ENCODE results near the gene ZBTB40. TPM values are rescaled to one million over a fixed set of nuclear protein-coding genes. Genes with fewer than 3 reads are reported as not detected.

The ZBTB40 gene
- total and polyA plus RNA-seq, 2 of the 13 experiments (the other 11 are each of a cell fraction or from before 2014, with no cell fraction given): 8.8 to 16.5 TPM

DNA sequence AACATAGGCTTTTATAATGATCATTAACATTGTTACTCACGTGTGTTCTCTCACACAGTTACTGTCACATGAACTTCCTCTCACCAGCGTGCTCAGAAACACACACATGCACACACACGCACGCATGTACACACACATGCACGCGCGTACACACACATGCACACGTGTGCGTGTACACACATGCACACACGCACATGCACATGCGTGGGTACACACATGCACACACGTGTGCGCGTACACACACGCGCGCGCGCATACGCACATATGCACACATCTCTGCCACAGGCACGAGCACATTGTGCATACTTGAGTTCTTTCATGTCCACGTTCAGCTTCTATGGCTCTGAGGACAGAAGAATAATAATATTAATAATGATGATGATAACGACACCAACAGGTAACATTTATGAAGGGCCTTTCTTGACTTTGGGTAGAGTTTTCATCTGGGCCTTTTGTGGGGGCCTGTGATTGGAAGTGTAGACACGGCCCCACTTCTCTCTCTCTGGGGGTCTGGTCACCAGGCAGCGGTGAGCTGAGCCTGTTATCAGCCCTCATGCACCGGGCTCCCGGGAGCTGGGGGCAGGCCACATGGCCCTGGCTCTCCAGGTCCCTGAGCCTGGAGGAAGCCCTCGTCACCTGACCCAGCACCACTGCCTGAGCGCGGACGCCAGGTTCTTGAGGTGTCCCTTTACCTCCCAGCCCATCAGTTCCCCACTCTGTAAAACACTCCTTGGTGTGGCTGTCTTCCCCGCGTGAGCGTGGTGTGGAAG is 118.7 kb downstream of the ZBTB40 start:
- H3K27ac ChIP-seq (ENCODE audit: extremely low read length, insufficient read depth, low read length): no peak overlapping the region
- no peak for ATAC-seq
- intact Hi-C loops (cut with micrococcal nuclease; ENCODE audit: unreplicated experiment): no loop called here
- peaks cover 5 to 48% of the 10 kb centered on the region in 2 experiments; a peak in 4 of 5 replicates for H3K27me3 ChIP-seq (ENCODE audit: control insufficient read depth in 1 of 2, insufficient read depth in 2 of 2, low read length in 2 of 2)
- no peaks in the 10 kb centered on the region for H3K9me3 ChIP-seq (ENCODE audit: low read length)
- no peak overlapping the region for H2AFZ ChIP-seq (ENCODE audit: low read length)
- no peak for FAIRE-seq
- H3K79me2 ChIP-seq (ENCODE audit: insufficient read depth, low read length): no peaks in the 10 kb centered on the region
- TF ChIP-seq, protein P1, sequence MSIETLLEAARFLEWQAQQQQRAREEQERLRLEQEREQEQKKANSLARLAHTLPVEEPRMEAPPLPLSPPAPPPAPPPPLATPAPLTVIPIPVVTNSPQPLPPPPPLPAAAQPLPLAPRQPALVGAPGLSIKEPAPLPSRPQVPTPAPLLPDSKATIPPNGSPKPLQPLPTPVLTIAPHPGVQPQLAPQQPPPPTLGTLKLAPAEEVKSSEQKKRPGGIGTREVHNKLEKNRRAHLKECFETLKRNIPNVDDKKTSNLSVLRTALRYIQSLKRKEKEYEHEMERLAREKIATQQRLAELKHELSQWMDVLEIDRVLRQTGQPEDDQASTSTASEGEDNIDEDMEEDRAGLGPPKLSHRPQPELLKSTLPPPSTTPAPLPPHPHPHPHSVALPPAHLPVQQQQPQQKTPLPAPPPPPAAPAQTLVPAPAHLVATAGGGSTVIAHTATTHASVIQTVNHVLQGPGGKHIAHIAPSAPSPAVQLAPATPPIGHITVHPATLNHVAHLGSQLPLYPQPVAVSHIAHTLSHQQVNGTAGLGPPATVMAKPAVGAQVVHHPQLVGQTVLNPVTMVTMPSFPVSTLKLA (IDR thresholded peaks at IDR 0.05): peak; percentile 93
- TF ChIP-seq, protein P2, sequence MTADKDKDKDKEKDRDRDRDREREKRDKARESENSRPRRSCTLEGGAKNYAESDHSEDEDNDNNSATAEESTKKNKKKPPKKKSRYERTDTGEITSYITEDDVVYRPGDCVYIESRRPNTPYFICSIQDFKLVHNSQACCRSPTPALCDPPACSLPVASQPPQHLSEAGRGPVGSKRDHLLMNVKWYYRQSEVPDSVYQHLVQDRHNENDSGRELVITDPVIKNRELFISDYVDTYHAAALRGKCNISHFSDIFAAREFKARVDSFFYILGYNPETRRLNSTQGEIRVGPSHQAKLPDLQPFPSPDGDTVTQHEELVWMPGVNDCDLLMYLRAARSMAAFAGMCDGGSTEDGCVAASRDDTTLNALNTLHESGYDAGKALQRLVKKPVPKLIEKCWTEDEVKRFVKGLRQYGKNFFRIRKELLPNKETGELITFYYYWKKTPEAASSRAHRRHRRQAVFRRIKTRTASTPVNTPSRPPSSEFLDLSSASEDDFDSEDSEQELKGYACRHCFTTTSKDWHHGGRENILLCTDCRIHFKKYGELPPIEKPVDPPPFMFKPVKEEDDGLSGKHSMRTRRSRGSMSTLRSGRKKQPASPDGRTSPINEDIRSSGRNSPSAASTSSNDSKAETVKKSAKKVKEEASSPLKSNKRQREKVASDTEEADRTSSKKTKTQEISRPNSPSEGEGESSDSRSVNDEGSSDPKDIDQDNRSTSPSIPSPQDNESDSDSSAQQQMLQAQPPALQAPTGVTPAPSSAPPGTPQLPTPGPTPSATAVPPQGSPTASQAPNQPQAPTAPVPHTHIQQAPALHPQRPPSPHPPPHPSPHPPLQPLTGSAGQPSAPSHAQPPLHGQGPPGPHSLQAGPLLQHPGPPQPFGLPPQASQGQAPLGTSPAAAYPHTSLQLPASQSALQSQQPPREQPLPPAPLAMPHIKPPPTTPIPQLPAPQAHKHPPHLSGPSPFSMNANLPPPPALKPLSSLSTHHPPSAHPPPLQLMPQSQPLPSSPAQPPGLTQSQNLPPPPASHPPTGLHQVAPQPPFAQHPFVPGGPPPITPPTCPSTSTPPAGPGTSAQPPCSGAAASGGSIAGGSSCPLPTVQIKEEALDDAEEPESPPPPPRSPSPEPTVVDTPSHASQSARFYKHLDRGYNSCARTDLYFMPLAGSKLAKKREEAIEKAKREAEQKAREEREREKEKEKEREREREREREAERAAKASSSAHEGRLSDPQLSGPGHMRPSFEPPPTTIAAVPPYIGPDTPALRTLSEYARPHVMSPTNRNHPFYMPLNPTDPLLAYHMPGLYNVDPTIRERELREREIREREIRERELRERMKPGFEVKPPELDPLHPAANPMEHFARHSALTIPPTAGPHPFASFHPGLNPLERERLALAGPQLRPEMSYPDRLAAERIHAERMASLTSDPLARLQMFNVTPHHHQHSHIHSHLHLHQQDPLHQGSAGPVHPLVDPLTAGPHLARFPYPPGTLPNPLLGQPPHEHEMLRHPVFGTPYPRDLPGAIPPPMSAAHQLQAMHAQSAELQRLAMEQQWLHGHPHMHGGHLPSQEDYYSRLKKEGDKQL (CRISPR knock-in tag; IDR thresholded peaks at IDR 0.05; ENCODE audit: low read depth): no peak
- TF ChIP-seq REL (CRISPR knock-in tag; conservative IDR thresholded peaks at IDR 0.05): no peak
- DNase-seq (ENCODE audit: low spot score): no peak
- no TSS peak for BruUV-seq (replicated peaks)
- H4K20me1 ChIP-seq (ENCODE audit: insufficient read depth, low read length): no peaks in the 10 kb centered on the region
- WGBS (ENCODE audit: low lambda C conversion rate): 65% methylated on average over 31 of the region's 34 CpGs
- no peak overlapping the region for H3K9ac ChIP-seq (ENCODE audit: insufficient read depth, low read depth, low read length)
- no peaks in the 10 kb centered on the region for H3K4me1 ChIP-seq (ENCODE audit: insufficient read depth, low read length)
- ChIA-PET CTCF (ENCODE audit: low intra/inter-chr PET ratio, low total read pairs) (no interaction called here), POLR2A (no interaction called here)
- in situ Hi-C loops (cut with HindIII; ENCODE audit: extremely low pct_ligation_motif_present, low pct_unique_long_range_greater_than_20kb): no loop called here
- H3K4me3 ChIP-seq (replicated peaks in 1 of 3; ENCODE audit: insufficient read depth in 1 of 3, low read depth in 2 of 3, low read length in 3 of 3): no peak overlapping the region
- H3K36me3 ChIP-seq (replicated peaks in 1 of 2; ENCODE audit: control insufficient read depth in 1 of 2, insufficient read depth in 2 of 2, low read length in 2 of 2): no peaks in the 10 kb centered on the region
- no peak overlapping the region for H3K4me2 ChIP-seq (ENCODE audit: low read depth, low read length)

Data from HepG2 (cell line).